Right ventricle myocardium inferior (tissue), 1 donor: ENCODE measurements around the gene HBS1L. TPM values are rescaled to one million over a fixed set of nuclear protein-coding genes. Genes with fewer than 3 reads are reported as not detected.

Source experiments
- ATAC-seq: fragments of 200-7000 bp; cut with Tn5 transposase; one replicate; pipeline ENCODE4 v1.9.1; 2020; ENCODE audit warnings: mild to moderate bottlenecking, moderate library complexity
- DNase-seq: peaks from one replicate; pipeline ENCODE4 v3.0.0; 2021; ENCODE audit errors: missing footprints
- intact Hi-C: fragments of 100-400 bp; cut with DNase I; formaldehyde crosslinking; loops from one replicate; pipeline ENCODE4 v1.11.0; 2022
- total RNA-seq: library from RNA; stranded (reverse); fragmentation: NEBNext Ultra II Directional; extraction: Animal tissue kit (Norgen Biotek cat#: 25700); gene quantifications from one replicate; pipeline ENCODE4 v1.2.1, GENCODE V29; 2021
- donor health status: DM: no; HTN: yes; CAD: no; lungs with severe emphysema.

HBS1L gene
- total RNA-seq, 1 donor from 2014 or later: 95.1 TPM

DNA sequence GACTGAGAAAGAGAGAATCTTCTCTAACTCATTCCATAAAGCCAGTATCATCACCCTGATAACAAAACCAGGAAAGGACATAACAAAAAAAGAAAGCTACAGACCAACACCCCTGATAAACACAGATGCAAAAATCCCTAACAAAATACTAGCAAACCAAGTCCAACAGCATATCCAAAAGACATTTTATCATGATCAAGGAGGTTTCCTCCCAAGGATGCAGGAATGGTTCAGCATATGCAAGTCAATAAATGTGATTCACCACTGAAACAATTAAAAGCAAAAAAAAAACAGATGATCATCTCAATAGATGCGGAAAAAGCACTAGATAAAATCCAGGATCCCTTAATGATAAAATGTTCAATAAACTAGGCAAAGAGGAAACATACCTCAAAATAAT is 80.3 kb downstream of the HBS1L start:
- ATAC-seq (no peak), DNase-seq (no peak)
- intact Hi-C loops: no loop called here

GRCh38 chr6:134967711-134968110 is 86.9 kb downstream of the HBS1L start:
- intact Hi-C loops: no loop called here
- DNase-seq (no peak), ATAC-seq (no peak)

- ATAC-seq (no peak), DNase-seq (no peak)
- intact Hi-C loops: no loop called here
Observed at GRCh38 chr6:134964451-134965203, 90.0 kb downstream of the HBS1L start.

DNA sequence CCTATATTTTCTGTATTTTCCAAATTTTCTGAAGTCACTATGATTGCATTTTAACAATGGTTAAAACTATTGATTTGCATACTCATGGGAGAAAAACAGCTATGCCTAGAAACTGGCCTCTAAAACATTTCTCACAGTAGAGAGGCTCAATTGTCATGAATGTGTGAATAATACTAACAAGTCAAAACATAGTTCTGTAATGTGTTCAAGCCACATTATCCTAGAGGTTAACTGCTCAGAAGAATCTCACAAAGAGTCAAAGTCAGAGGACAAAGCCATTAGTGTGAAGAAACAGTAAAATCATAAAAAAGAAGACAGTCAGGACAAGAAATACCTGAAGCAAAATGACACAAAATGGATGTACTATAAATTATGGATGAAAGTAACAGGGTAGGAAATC is 92.2 kb downstream of the HBS1L start:
- DNase-seq: no peak
- intact Hi-C loops: no loop called here
- ATAC-seq: no peak

DNA sequence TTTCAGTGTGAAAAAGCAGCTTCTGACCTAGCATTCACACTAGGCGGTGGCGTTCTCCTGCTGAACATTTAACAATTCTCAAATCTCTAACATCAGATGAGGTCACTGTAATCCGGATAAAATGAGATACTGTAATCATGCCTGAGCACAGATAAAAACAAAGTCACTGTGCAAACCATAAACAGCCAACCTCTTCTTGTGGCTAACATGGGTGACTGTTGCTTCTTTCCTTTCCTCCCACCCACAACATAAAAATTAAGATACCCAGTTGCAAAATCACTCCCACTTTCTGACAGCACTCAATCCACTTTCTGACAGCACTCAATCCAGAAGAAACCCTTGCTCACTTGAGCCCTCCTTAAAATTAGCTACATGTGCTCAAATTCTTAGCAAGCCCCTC is 93.3 kb downstream of the HBS1L start:
- intact Hi-C loops: no loop called here
- DNase-seq (no peak), ATAC-seq (no peak)

DNA sequence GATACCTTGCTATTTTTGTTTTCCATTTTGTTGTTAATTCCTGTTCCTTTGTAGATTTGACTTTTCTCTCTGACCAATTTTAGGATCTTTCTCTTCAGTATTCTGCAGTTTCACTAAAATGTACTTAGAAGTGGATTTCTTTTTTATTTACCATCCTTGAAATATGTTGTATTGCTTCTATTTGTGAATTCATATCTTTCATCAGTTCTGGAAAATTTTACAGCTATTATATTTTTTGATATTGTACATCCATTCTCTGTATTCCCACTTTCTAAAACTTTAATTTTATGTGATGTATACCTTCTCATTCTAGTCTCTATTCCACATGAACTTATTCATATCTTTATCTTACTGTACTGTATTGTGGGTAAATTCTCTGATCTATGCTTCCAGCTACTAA is 95.0 kb downstream of the HBS1L start:
- intact Hi-C loops: no loop called here
- DNase-seq (no peak), ATAC-seq (no peak)

DNA sequence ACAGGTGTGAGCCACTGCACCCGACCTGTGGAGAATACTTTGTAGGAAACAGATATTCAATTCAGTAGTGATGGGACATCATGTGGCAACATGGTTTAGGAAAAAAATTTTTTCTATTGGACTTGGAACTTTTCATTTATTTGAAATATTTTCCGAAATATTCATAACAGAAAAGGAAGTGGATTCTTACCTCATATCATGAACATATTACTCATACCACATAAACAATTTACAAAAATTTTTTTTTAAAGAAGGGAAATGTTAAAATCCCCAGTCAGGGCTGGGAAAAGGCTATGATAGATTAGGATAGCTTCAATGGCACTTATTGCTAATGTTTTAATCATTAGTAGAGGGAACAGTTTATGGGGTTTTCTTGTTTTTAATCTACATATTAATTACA is 97.9 kb downstream of the HBS1L start:
- no peak for DNase-seq
- ATAC-seq: no peak
- intact Hi-C loops: no loop called here

DNA sequence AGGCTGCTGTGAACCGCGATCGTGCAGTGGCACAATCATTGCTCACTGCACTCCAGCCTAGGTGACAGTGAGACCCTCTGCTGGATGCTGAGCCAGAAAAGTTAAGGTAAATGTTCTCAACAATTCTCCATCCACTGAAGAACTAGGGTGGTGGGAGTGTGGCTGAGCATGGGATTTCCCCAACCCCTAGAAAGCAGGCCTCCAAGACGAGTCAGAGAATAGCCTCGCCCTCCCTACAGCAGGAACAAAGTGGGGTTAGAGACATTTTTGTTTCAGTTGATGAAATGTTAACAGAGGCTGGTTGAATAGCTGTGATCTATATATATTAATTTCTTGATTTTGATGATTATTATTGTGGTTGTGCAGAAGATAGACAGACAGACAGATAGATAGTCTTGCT is 98.6 kb downstream of the HBS1L start:
- DNase-seq: no peak
- intact Hi-C loops: no loop called here
- ATAC-seq: no peak

GRCh38 chr6:134954272-134955000 is 100.2 kb downstream of the HBS1L start:
- DNase-seq: no peak
- intact Hi-C loops: no loop called here
- peak; percentile 16 for ATAC-seq

- DNase-seq: no peak
- ATAC-seq: no peak
- intact Hi-C loops: no loop called here
Observed at GRCh38 chr6:134951494-134952263, 102.9 kb downstream of the HBS1L start.

DNA sequence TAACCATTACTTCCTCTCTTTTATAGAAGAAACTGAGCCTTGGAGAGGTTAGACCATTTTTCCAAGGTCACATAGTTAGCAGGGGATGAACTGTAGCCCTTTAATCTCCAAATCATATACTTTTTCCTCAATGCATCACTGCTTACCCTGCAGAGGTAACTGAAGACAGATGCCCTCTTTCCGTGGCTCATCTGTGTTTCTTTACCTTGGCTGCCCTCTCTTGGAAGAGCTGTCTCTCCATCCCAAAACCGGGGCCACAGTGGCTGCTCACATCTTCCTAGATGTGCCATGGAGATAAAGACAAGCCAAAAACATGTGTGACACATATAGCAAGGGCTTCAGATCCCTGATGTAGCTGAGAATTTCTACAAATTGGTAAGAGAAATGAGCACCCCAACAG is 104.1 kb downstream of the HBS1L start:
- intact Hi-C loops: no loop called here
- ATAC-seq (no peak), DNase-seq (no peak)

GRCh38 chr6:134949927-134950326 is 104.7 kb downstream of the HBS1L start, which contains the start of gene ALDH8A1:
Gene ALDH8A1, minus strand, starts transcription at chr6:134950101. Its CDS starts 48 bp downstream, at chr6:134950053.
- no peak for DNase-seq
- intact Hi-C loops: no loop called here

DNA sequence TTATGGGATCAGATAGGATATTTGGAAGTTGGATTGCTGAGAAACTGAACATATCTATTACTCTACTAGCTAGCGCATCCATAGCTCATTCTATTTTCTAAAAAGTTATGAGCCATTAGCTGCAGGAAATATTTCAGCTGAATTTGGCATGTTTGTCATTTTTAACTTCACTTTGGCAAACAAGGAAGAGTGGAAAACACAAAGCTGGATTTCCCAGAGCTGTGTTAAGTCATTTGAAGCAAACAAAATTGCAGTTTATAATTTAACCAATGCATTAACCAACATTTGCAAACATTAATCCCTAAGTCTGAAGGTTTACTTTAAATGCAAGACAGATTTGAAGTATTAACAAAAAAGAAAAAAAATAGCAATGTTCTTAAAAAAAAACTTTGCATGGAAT is 105.9 kb downstream of the HBS1L start:
- no peak for ATAC-seq
- intact Hi-C loops: no loop called here
- DNase-seq: no peak

More at GRCh38 chr6:134949927-134950326, 104.7 kb downstream of the HBS1L start, which contains the start of gene ALDH8A1:
- no peak for ATAC-seq

GRCh38 chr6:134948142-134948541 is 106.5 kb downstream of the HBS1L start:
- DNase-seq (no peak), ATAC-seq (no peak)
- intact Hi-C loops: no loop called here

- DNase-seq: no peak
- intact Hi-C loops: no loop called here
- ATAC-seq: no peak
Observed at GRCh38 chr6:134945045-134945444, 109.6 kb downstream of the HBS1L start.

- no peak for DNase-seq
- ATAC-seq: no peak
- intact Hi-C loops: loop anchor here (5.0 kb wide), 1 partner anchor 786 kb away; no protein-coding TSS in a partner anchor
Observed at GRCh38 chr6:134943522-134944111, 111.0 kb downstream of the HBS1L start.

DNA sequence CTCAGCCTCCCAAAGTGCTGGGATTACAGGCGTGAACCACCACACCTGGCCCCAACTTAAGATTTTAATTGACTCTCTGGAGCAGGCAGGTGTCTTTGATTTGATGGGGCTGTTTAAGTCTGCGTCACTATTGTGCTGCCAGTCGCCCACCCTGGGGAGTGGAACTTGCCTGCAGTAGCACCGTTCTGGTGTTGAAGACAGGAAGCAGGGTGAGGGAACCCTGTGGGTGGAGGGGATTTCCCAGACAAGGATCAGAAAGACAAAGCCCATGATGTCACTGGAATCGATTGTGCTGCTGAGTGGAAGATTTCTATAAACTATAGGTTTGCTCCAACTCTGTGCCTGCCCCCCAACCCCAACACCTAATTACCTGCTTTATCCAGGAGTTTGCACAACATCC is 115.7 kb downstream of the HBS1L start:
- no peak for DNase-seq
- intact Hi-C loops: no loop called here
- no peak for ATAC-seq

- intact Hi-C loops: no loop called here
- ATAC-seq (no peak), DNase-seq (no peak)
Observed at GRCh38 chr6:134937426-134937825, 117.2 kb downstream of the HBS1L start.

GRCh38 chr6:134936931-134937330 is 117.7 kb downstream of the HBS1L start:
- intact Hi-C loops: no loop called here
- ATAC-seq: no peak
- no peak for DNase-seq
